ENCODE data around the gene RFTN1.
A peak's percentile ranks its signal among the peaks of the same experiment; 100 is the strongest.

RFTN1 gene

GRCh38 chr3:16513141-16514020, at the start of gene RFTN1:
Gene RFTN1 (minus strand): TSS chr3:16513699. CDS start chr3:16493869, 19,830 bp downstream.
- no peak for DNase-seq

- no peak for DNase-seq
Observed at GRCh38 chr3:16559653-16560365, 46.3 kb upstream of the RFTN1 start.

- no peak for DNase-seq
Observed at GRCh38 chr3:16554126-16554525, 40.6 kb upstream of the RFTN1 start.

- DNase-seq, result no peak
Observed at GRCh38 chr3:16552757-16553156, 39.3 kb upstream of the RFTN1 start.

GRCh38 chr3:16551342-16551976, 38.0 kb upstream of the RFTN1 start:
- no peak for DNase-seq

GRCh38 chr3:16550676-16551341, 37.3 kb upstream of the RFTN1 start:
- DNase-seq, result peak; percentile 38

- no peak for DNase-seq
Observed at GRCh38 chr3:16550305-16550675, 36.8 kb upstream of the RFTN1 start.

GRCh38 chr3:16548721-16549120, 35.2 kb upstream of the RFTN1 start:
- no peak for DNase-seq

GRCh38 chr3:16547561-16548357, 34.3 kb upstream of the RFTN1 start:
- DNase-seq, result no peak

GRCh38 chr3:16546186-16547010, 32.9 kb upstream of the RFTN1 start:
- no peak for DNase-seq

GRCh38 chr3:16545413-16546185, 32.1 kb upstream of the RFTN1 start:
- no peak for DNase-seq

- no peak for DNase-seq
Observed at GRCh38 chr3:16543242-16543864, 29.9 kb upstream of the RFTN1 start.

GRCh38 chr3:16538507-16538906, 25.0 kb upstream of the RFTN1 start:
- no peak for DNase-seq

- no peak for DNase-seq
Observed at GRCh38 chr3:16536996-16537395, 23.5 kb upstream of the RFTN1 start.

GRCh38 chr3:16536344-16536663, 22.8 kb upstream of the RFTN1 start:
- no peak for DNase-seq

- peak; percentile 73 for DNase-seq
Observed at GRCh38 chr3:16534640-16535262, 21.3 kb upstream of the RFTN1 start.

GRCh38 chr3:16533928-16534574, 20.6 kb upstream of the RFTN1 start:
- no peak for DNase-seq

GRCh38 chr3:16529264-16529663, 15.8 kb upstream of the RFTN1 start:
- no peak for DNase-seq

- DNase-seq, result no peak
Observed at GRCh38 chr3:16528581-16528993, 15.1 kb upstream of the RFTN1 start.
